MCF 10A (cell line): Measurements from ENCODE around the gene PBRM1. TPM values are rescaled to one million over a fixed set of nuclear protein-coding genes. Genes with fewer than 3 reads are reported as not detected.

Experiments
- BruUV-seq: library from RNA; stranded (reverse); fragments of 400-500 nt; replicated peaks from 2 replicates; lab custom pipeline; 2021; lab: Mats Ljungman, UMichigan
- CTCF ChIA-PET: fragments of 300-600 bp; sonication (Branson Sonifier 250); formaldehyde crosslinking; extraction: SDS; loops from one replicate; lab custom pipeline; 2021; ENCODE audit warnings: antibody characterized with exemption, inconsistent platforms; lab: Yijun Ruan, JAX
- POLR2A ChIA-PET: fragments of 300-600, 350-650 bp; sonication (Branson Sonifier 250); formaldehyde crosslinking; extraction: SDS; loops from one replicate; lab custom pipeline; 2020; ENCODE audit warnings: antibody characterized with exemption, inconsistent platforms; lab: Yijun Ruan, JAX
- DNase-seq: peaks from one replicate; pipeline ENCODE4 v3.0.0-alpha.2; 2018; ENCODE audit not compliant: unreplicated experiment
- H3K27ac Mint-ChIP-seq: one replicate; pipeline ENCODE4 v1.8.0; 2022; ENCODE audit warnings: mild to moderate bottlenecking, low read depth, mixed read lengths; ENCODE audit not compliant: unreplicated experiment
- H3K27me3 Mint-ChIP-seq: one replicate; pipeline ENCODE4 v1.8.0; 2022; ENCODE audit warnings: mixed read lengths; ENCODE audit not compliant: insufficient read depth, unreplicated experiment
- H3K36me3 Mint-ChIP-seq: one replicate; pipeline ENCODE4 v1.8.0; 2022; ENCODE audit warnings: mild to moderate bottlenecking, moderate library complexity, mixed read lengths; ENCODE audit not compliant: insufficient read depth, unreplicated experiment
- H3K4me1 Mint-ChIP-seq: one replicate; pipeline ENCODE4 v1.8.0; 2022; ENCODE audit warnings: mixed read lengths; ENCODE audit not compliant: insufficient read depth, unreplicated experiment
- H3K4me3 Mint-ChIP-seq: one replicate; pipeline ENCODE4 v1.8.0; 2022; ENCODE audit warnings: mild to moderate bottlenecking, moderate library complexity, mixed read lengths; ENCODE audit not compliant: unreplicated experiment
- H3K9me3 Mint-ChIP-seq: one replicate; pipeline ENCODE4 v1.8.0; 2022; ENCODE audit warnings: mixed read lengths; ENCODE audit not compliant: unreplicated experiment
- CTCF ChIP-seq: fragments of 200-600 bp; IDR thresholded peaks from one replicate; pipeline ENCODE4 v1.8.0; 2022; ENCODE audit warnings: antibody characterized with exemption, mild to moderate bottlenecking; ENCODE audit not compliant: unreplicated experiment
- intact Hi-C: fragments of 100-400 bp; cut with micrococcal nuclease; formaldehyde crosslinking; loops from 2 replicates; pipeline ENCODE4 v1.14.1; 2022
- total RNA-seq: library from RNA; stranded (reverse); gene quantifications from 2 replicates; pipeline ENCODE4 v1.2.3, GENCODE V29; 2022

PBRM1 gene
- total RNA-seq, 1 experiment from 2014 or later = 56.9 TPM

DNA sequence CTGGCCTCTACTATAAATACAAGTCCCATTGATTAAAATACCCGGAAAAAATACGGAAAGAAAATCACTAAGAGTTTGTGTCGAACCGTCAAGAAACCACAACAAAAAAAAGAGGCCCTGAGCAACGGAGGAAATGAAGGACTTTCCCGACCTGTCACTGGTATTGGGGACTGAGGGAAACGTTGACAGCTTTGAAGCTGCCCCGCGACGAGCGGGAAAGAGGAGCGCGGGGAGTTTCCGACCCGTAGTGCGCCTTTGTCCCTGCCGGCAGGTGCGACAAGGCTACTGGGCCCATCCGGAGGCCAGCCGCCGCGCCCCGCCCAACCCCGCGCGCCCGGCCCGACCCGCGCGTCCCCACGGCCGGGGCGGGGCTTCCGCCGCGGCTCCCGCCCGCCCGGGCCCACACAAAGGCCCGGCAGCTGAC, 416 bp downstream of the PBRM1 start:
- peak; percentile 67 for DNase-seq
- Mint-ChIP-seq H3K27ac (peak overlapping the region; percentile 99), H3K4me3 (peak overlapping the region; percentile 99), H3K36me3 (peaks cover 55% of the 10 kb centered on the region), H3K9me3 (no peaks in the 10 kb centered on the region), H3K27me3 (no peaks in the 10 kb centered on the region), H3K4me1 (peaks cover 31% of the 10 kb centered on the region)
- ChIA-PET CTCF (interaction anchor here (0.7 to 1.0 kb wide), 2 partner anchors 17 to 257 kb away, joined by 3 read pairs; no protein-coding TSS in a partner anchor), POLR2A (interaction anchor here (0.5 to 7.7 kb wide), 14 partner anchors 12 to 1146 kb away, joined by 3 to 104 read pairs (median 4); partner anchors contain the start of genes GLT8D1, RPL29, SPCS1 and UQCC5)
- no TSS peak for BruUV-seq
- intact Hi-C loops = loop anchor here (2.0 kb wide), 1 partner anchor 14 kb away; no protein-coding TSS in a partner anchor
- TF ChIP-seq CTCF = no peak

GRCh38 chr3:52684184-52684583, 1.5 kb downstream of the PBRM1 start:
- BruUV-seq = no TSS peak
- DNase-seq = no peak
- peak overlapping the region; percentile 99 for H3K27ac Mint-ChIP-seq
- H3K27me3 Mint-ChIP-seq = no peaks in the 10 kb centered on the region
- H3K4me3 Mint-ChIP-seq = peak overlapping the region; percentile 99
- peaks cover 41% of the 10 kb centered on the region for H3K4me1 Mint-ChIP-seq
- CTCF ChIA-PET = interaction anchor here (1.0 kb wide), 1 partner anchor 256 kb away, joined by 3 read pairs; no protein-coding TSS in a partner anchor
- TF ChIP-seq CTCF = no peak
- POLR2A ChIA-PET = interaction anchor here (0.7 to 7.7 kb wide), 9 partner anchors 12 to 405 kb away, joined by 3 to 104 read pairs (median 5); partner anchors contain the start of genes GLT8D1, SPCS1 and UQCC5
- peaks cover 52% of the 10 kb centered on the region for H3K36me3 Mint-ChIP-seq
- intact Hi-C loops = loop anchor here (2.0 kb wide), 1 partner anchor 13 kb away; no protein-coding TSS in a partner anchor
- no peaks in the 10 kb centered on the region for H3K9me3 Mint-ChIP-seq

- Mint-ChIP-seq H3K4me1 (peaks cover 43% of the 10 kb centered on the region), H3K27ac (peak overlapping the region; percentile 99), H3K27me3 (no peaks in the 10 kb centered on the region), H3K4me3 (peak overlapping the region; percentile 99), H3K9me3 (no peaks in the 10 kb centered on the region), H3K36me3 (peaks cover 52% of the 10 kb centered on the region)
- CTCF ChIA-PET = no interaction called here
- intact Hi-C loops = loop anchor here (2.0 kb wide), 1 partner anchor 13 kb away; no protein-coding TSS in a partner anchor
- DNase-seq = peak; percentile 46
- POLR2A ChIA-PET = interaction anchor here (5.5 to 7.7 kb wide), 3 partner anchors 11 to 21 kb away, joined by 75 to 104 read pairs (median 92); partner anchors contain the start of genes GLT8D1 and SPCS1
- no TSS peak for BruUV-seq
- no peak for TF ChIP-seq CTCF
These were observed 2.1 kb downstream of the PBRM1 start for GRCh38 chr3:52683611-52684010.

- Mint-ChIP-seq H3K9me3 (no peaks in the 10 kb centered on the region), H3K4me1 (peaks cover 38% of the 10 kb centered on the region), H3K4me3 (peak overlapping the region; percentile 39), H3K27me3 (no peaks in the 10 kb centered on the region), H3K36me3 (peaks cover 52% of the 10 kb centered on the region), H3K27ac (peak overlapping the region; percentile 68)
- CTCF ChIA-PET = interaction anchor here (0.7 to 1.1 kb wide), 2 partner anchors 235 to 254 kb away, joined by 3 to 4 read pairs; no protein-coding TSS in a partner anchor
- peak; percentile 64 for DNase-seq
- POLR2A ChIA-PET = interaction anchor here (0.5 to 7.7 kb wide), 3 partner anchors 10 to 24 kb away, joined by 3 to 104 read pairs (median 4); no protein-coding TSS in a partner anchor
- no TSS peak for BruUV-seq
- TF ChIP-seq CTCF = peak; percentile 10
- intact Hi-C loops = loop anchor here (1.0 kb wide), 2 partner anchors 46 to 210 kb away; no protein-coding TSS in a partner anchor
These were observed 3.7 kb downstream of the PBRM1 start for GRCh38 chr3:52682016-52682415.
